GM19455 (cell line): ENCODE measurements around the gene SLIT3.

Experiments used
- ATAC-seq: cut with Tn5 transposase; IDR thresholded peaks from one replicate; pipeline ENCODE4 v1.9.1; 2021; ENCODE audit not compliant: unreplicated experiment

SLIT3 gene

GRCh38 chr5:168844922-168845296, 456.0 kb downstream of the SLIT3 start:
- ATAC-seq, result no peak

- ATAC-seq, result no peak
These were observed 456.7 kb downstream of the SLIT3 start for GRCh38 chr5:168844016-168844921.

GRCh38 chr5:168843277-168844015, 457.5 kb downstream of the SLIT3 start:
- no peak for ATAC-seq

- ATAC-seq, result no peak
These were observed 458.3 kb downstream of the SLIT3 start for GRCh38 chr5:168842571-168843205.

- no peak for ATAC-seq
These were observed 463.1 kb downstream of the SLIT3 start for GRCh38 chr5:168837852-168838251.

- no peak for ATAC-seq
These were observed 464.2 kb downstream of the SLIT3 start for GRCh38 chr5:168836603-168837231.

GRCh38 chr5:168833936-168834335, 467.0 kb downstream of the SLIT3 start:
- ATAC-seq, result no peak

GRCh38 chr5:168833383-168833782, 467.6 kb downstream of the SLIT3 start:
- no peak for ATAC-seq

- ATAC-seq, result no peak
These were observed 468.6 kb downstream of the SLIT3 start for GRCh38 chr5:168832308-168832707.

- no peak for ATAC-seq
These were observed 469.6 kb downstream of the SLIT3 start for GRCh38 chr5:168831383-168831782.

- no peak for ATAC-seq
These were observed 470.1 kb downstream of the SLIT3 start for GRCh38 chr5:168830833-168831232.

GRCh38 chr5:168829922-168830417, 471.0 kb downstream of the SLIT3 start:
- no peak for ATAC-seq

GRCh38 chr5:168829044-168829443, 471.9 kb downstream of the SLIT3 start:
- ATAC-seq, result no peak

- ATAC-seq, result no peak
These were observed 473.3 kb downstream of the SLIT3 start for GRCh38 chr5:168827636-168828035.

GRCh38 chr5:168826246-168826725, 474.7 kb downstream of the SLIT3 start:
- no peak for ATAC-seq

GRCh38 chr5:168822745-168823281, 478.1 kb downstream of the SLIT3 start:
- ATAC-seq, result no peak

GRCh38 chr5:168822248-168822744, 478.6 kb downstream of the SLIT3 start:
- no peak for ATAC-seq

GRCh38 chr5:168820874-168821273, 480.1 kb downstream of the SLIT3 start:
- ATAC-seq, result no peak

- ATAC-seq, result no peak
These were observed 481.8 kb downstream of the SLIT3 start for GRCh38 chr5:168819004-168819621.

GRCh38 chr5:168818558-168818957, 482.4 kb downstream of the SLIT3 start:
- ATAC-seq, result no peak
